H9 (cell line): Measurements from ENCODE around the gene TSPAN18. TPM values are rescaled to one million over a fixed set of nuclear protein-coding genes. Genes with fewer than 3 reads are reported as not detected.

ENCODE experiments used
- DNase-seq: peaks from one replicate; pipeline ENCODE4 v3.0.0-alpha.2; 2017
- H2AFZ ChIP-seq: one replicate; pipeline ENCODE4 v1.6.1; 2013; ENCODE audit warnings: mild to moderate bottlenecking, low read length, control low read depth, moderate library complexity
- H2AK5ac ChIP-seq: 2 replicates; pipeline ENCODE4 v1.6.1; 2013; ENCODE audit warnings: low read length, control low read depth, mixed read lengths; ENCODE audit not compliant: insufficient read length
- H2BK120ac ChIP-seq: one replicate; pipeline ENCODE4 v1.6.1; 2013; ENCODE audit warnings: low read depth, mild to moderate bottlenecking, low read length, control low read depth, inconsistent platforms; ENCODE audit not compliant: poor library complexity, severe bottlenecking
- H2BK12ac ChIP-seq: 2 replicates; pipeline ENCODE4 v1.6.1; 2013; ENCODE audit warnings: low read length, control low read depth, mixed read lengths, low read depth; ENCODE audit not compliant: insufficient read length
- H2BK15ac ChIP-seq: 2 replicates; pipeline ENCODE4 v1.6.1; 2013; ENCODE audit warnings: low read depth, low read length, control low read depth
- H2BK20ac ChIP-seq: one replicate; pipeline ENCODE4 v1.6.1; 2013; ENCODE audit warnings: low read depth, mild to moderate bottlenecking, low read length, control low read depth, inconsistent platforms; ENCODE audit not compliant: poor library complexity, severe bottlenecking
- H2BK5ac ChIP-seq: 2 replicates; pipeline ENCODE4 v1.6.1; 2013; ENCODE audit warnings: low read length, control low read depth, mixed read lengths; ENCODE audit not compliant: insufficient read length
- H3K14ac ChIP-seq: 2 replicates; pipeline ENCODE4 v1.6.1; 2013; ENCODE audit warnings: low read length, control low read depth; ENCODE audit not compliant: insufficient read depth
- H3K18ac ChIP-seq: 2 replicates; pipeline ENCODE4 v1.6.1; 2013; ENCODE audit warnings: low read depth, mild to moderate bottlenecking, mixed read lengths, low read length, control low read depth; ENCODE audit not compliant: insufficient read length
- H3K23ac ChIP-seq: 2 replicates; pipeline ENCODE4 v1.6.1; 2013; ENCODE audit warnings: low read length, control low read depth, mixed read lengths, low read depth; ENCODE audit not compliant: insufficient read length
- H3K23me2 ChIP-seq: 2 replicates; pipeline ENCODE4 v1.6.1; 2013; ENCODE audit warnings: low read depth, mild to moderate bottlenecking, mixed read lengths, low read length, control low read depth; ENCODE audit not compliant: insufficient read length, poor library complexity, severe bottlenecking
- H3K27ac ChIP-seq: 2 replicates; pipeline ENCODE4 v1.5.1; 2013; ENCODE audit warnings: low read length, control low read depth, mixed read lengths, low read depth; ENCODE audit not compliant: insufficient read length
- H3K27me3 ChIP-seq: 2 replicates; pipeline ENCODE4 v1.6.1; 2013; ENCODE audit warnings: low read length, control low read depth, inconsistent platforms; ENCODE audit not compliant: insufficient read depth
- H3K4ac ChIP-seq: 2 replicates; pipeline ENCODE4 v1.6.1; 2013; ENCODE audit warnings: low read depth, mild to moderate bottlenecking, control low read depth, inconsistent platforms, low read length, moderate library complexity
- H3K4me1 ChIP-seq: 2 replicates; pipeline ENCODE4 v1.6.1; 2013; ENCODE audit warnings: low read length, control low read depth, inconsistent platforms; ENCODE audit not compliant: insufficient read depth
- H3K4me2 ChIP-seq: 2 replicates; pipeline ENCODE4 v1.6.1; 2013; ENCODE audit warnings: low read length, control low read depth, mixed read lengths; ENCODE audit not compliant: insufficient read length, insufficient read depth
- H3K56ac ChIP-seq: 2 replicates; pipeline ENCODE4 v1.6.1; 2013; ENCODE audit warnings: low read depth, mild to moderate bottlenecking, mixed read lengths, low read length, control low read depth; ENCODE audit not compliant: insufficient read length
- H3K79me1 ChIP-seq: 2 replicates; pipeline ENCODE4 v1.6.1; 2013; ENCODE audit warnings: low read depth, mild to moderate bottlenecking, moderate library complexity, low read length, control low read depth, inconsistent platforms; ENCODE audit not compliant: insufficient read depth, poor library complexity, severe bottlenecking
- H3K79me2 ChIP-seq: 2 replicates; pipeline ENCODE4 v1.6.1; 2013; ENCODE audit warnings: low read length, control low read depth, inconsistent platforms; ENCODE audit not compliant: insufficient read depth
- H3K9ac ChIP-seq: 2 replicates; pipeline ENCODE4 v1.6.1; 2013; ENCODE audit warnings: low read length, control low read depth, mixed read lengths; ENCODE audit not compliant: insufficient read length; ENCODE audit errors: extremely low read depth
- H3K9me3 ChIP-seq: one replicate; pipeline ENCODE4 v1.6.1; 2013; ENCODE audit warnings: low read depth, low read length, inconsistent platforms; ENCODE audit not compliant: control insufficient read depth
- H3T11ph ChIP-seq: one replicate; pipeline ENCODE4 v1.6.1; 2013; ENCODE audit warnings: mild to moderate bottlenecking, low read length, control low read depth, inconsistent platforms
- H4K20me1 ChIP-seq: one replicate; pipeline ENCODE4 v1.6.1; 2013; ENCODE audit not compliant: control insufficient read depth, insufficient read length, insufficient read depth
- H4K5ac ChIP-seq: 2 replicates; pipeline ENCODE4 v1.6.1; 2013; ENCODE audit warnings: low read depth, mild to moderate bottlenecking, mixed read lengths, low read length, control low read depth; ENCODE audit not compliant: insufficient read length
- H4K8ac ChIP-seq: replicated peaks from 2 replicates; pipeline ENCODE4 v1.6.1; 2013; ENCODE audit warnings: low read length, control low read depth, mixed read lengths, low read depth; ENCODE audit not compliant: insufficient read length
- H4K91ac ChIP-seq: 2 replicates; pipeline ENCODE4 v1.6.1; 2013; ENCODE audit warnings: low read depth, mild to moderate bottlenecking, moderate library complexity, mixed read lengths, low read length, control low read depth; ENCODE audit not compliant: insufficient read length
- H3K27ac Mint-ChIP-seq, 3 experiments: 2 replicates in 2 of 3; 3 replicates in 1 of 3; pipeline ENCODE4 v1.8.0; 2020 to 2021; ENCODE audit warnings: mixed read lengths in 3 of 3, mild to moderate bottlenecking in 1 of 3, moderate library complexity in 1 of 3
- H3K27me3 Mint-ChIP-seq: 2 replicates; pipeline ENCODE4 v1.8.0; 2021; ENCODE audit warnings: low read depth, mild to moderate bottlenecking, moderate library complexity, mixed read lengths
- H3K36me3 Mint-ChIP-seq, 3 experiments: 2 replicates in 2 of 3; 3 replicates in 1 of 3; pipeline ENCODE4 v1.8.0; 2020 to 2021; ENCODE audit warnings: low read depth in 3 of 3, mixed read lengths in 3 of 3; ENCODE audit not compliant: insufficient read depth in 1 of 3
- H3K4me1 Mint-ChIP-seq, 2 experiments: 2 replicates each; pipeline ENCODE4 v1.8.0; 2020; ENCODE audit warnings: mixed read lengths in 2 of 2
- H3K4me3 Mint-ChIP-seq, 2 experiments: 2 replicates in 1 of 2; 3 replicates in 1 of 2; pipeline ENCODE4 v1.8.0; 2020 to 2021; ENCODE audit warnings: mild to moderate bottlenecking in 2 of 2, mixed read lengths in 2 of 2, moderate library complexity in 1 of 2
- H3K9me3 Mint-ChIP-seq, 2 experiments: 2 replicates in 1 of 2; 3 replicates in 1 of 2; pipeline ENCODE4 v1.8.0; 2020; ENCODE audit warnings: mild to moderate bottlenecking in 2 of 2, mixed read lengths in 2 of 2, moderate library complexity in 1 of 2
- CTCF ChIP-seq: fragments of 200-600 bp; sonication (generic); conservative IDR thresholded peaks from 3 replicates; pipeline ENCODE4 v1.8.0; 2021; ENCODE audit warnings: antibody characterized with exemption, mild to moderate bottlenecking
- WGBS: extraction: QIAGEN DNeasy Blood & Tissue Kit; methylation state at CpG from one replicate; pipeline ENCODE4 v1.1.7; 2013; ENCODE audit warnings: missing lambda C conversion rate, low lambda C conversion rate, mixed read lengths; ENCODE audit not compliant: insufficient read length; ENCODE audit errors: extremely low coverage; 5-methylcytosine and 5-hydroxymethylcytosine counted together
- total RNA-seq: library from RNA; stranded (reverse); gene quantifications from 2 replicates; pipeline ENCODE4 v1.2.1, GENCODE V29; 2021

The TSPAN18 gene
- total RNA-seq, 1 experiment from 2014 or later = 25.3 TPM

GRCh38 chr11:44963136-44963535, 236.4 kb downstream of the TSPAN18 start:
- H2BK120ac ChIP-seq = no peak overlapping the region
- H3K27me3 ChIP-seq = no peaks in the 10 kb centered on the region
- H3K79me1 ChIP-seq = no peaks in the 10 kb centered on the region
- no peak overlapping the region for H3K27ac ChIP-seq
- no peak overlapping the region for H3K56ac ChIP-seq
- H3K4me1 ChIP-seq = peaks cover 13% of the 10 kb centered on the region; the same call in 1 of the 2 replicates
- H3K9me3 ChIP-seq = no peaks in the 10 kb centered on the region
- H3K9ac ChIP-seq = no peak overlapping the region
- H2AFZ ChIP-seq = no peak overlapping the region
- H4K5ac ChIP-seq = no peak overlapping the region
- Mint-ChIP-seq H3K36me3 (no peaks in the 10 kb centered on the region), H3K4me1 (peaks cover 74 to 88% of the 10 kb centered on the region in 2 experiments), H3K27me3 (peaks cover 9% of the 10 kb centered on the region), H3K27ac (peak overlapping the region in 1 of 3 experiments; percentile 86; a peak in 2 of 7 replicates), H3K4me3 (no peak overlapping the region), H3K9me3 (no peaks in the 10 kb centered on the region; a peak in 1 of 5 replicates)
- no peak overlapping the region for H3K18ac ChIP-seq
- H2BK5ac ChIP-seq = no peak overlapping the region
- H3K4ac ChIP-seq = no peak overlapping the region
- H4K91ac ChIP-seq = no peak overlapping the region
- H3K23me2 ChIP-seq = no peaks in the 10 kb centered on the region
- H3T11ph ChIP-seq = no peak overlapping the region
- no peaks in the 10 kb centered on the region for H3K79me2 ChIP-seq
- H3K4me2 ChIP-seq = no peak overlapping the region
- no peak overlapping the region for H2BK20ac ChIP-seq
- H2BK15ac ChIP-seq = no peak overlapping the region
- H4K20me1 ChIP-seq = no peaks in the 10 kb centered on the region
- H2AK5ac ChIP-seq = no peak overlapping the region
- TF ChIP-seq CTCF = no peak
- WGBS = no CpG with 5 or more reads among the region's 7 CpGs
- no peak overlapping the region for H3K14ac ChIP-seq
- H3K23ac ChIP-seq = no peak overlapping the region
- no peak overlapping the region for H2BK12ac ChIP-seq
- no peak for DNase-seq
- H4K8ac ChIP-seq = no peak overlapping the region
